Upper lobe of right lung (tissue), 1 donor: Measurements from ENCODE around the gene GNAI2. TPM values are rescaled to one million over a fixed set of nuclear protein-coding genes. Genes with fewer than 3 reads are reported as not detected.
"Not testable (repeated sequence)": the region's sequence is repeated elsewhere in the genome, so short reads cannot be mapped to it uniquely, and the experiment has no call there.

Source experiments
- ATAC-seq: fragments of 200-7000 bp; cut with Tn5 transposase; one replicate; pipeline ENCODE4 v1.9.1; 2020; ENCODE audit warnings: mild to moderate bottlenecking, moderate library complexity
- DNase-seq: peaks from one replicate; pipeline ENCODE4 v3.0.0-alpha.2; 2020
- H3K27ac ChIP-seq: fragments of 200-600 bp; one replicate; pipeline ENCODE4 v1.8.0; 2022
- H3K27me3 ChIP-seq: fragments of 200-600 bp; one replicate; pipeline ENCODE4 v1.8.0; 2022; ENCODE audit warnings: mild to moderate bottlenecking
- H3K36me3 ChIP-seq: fragments of 200-600 bp; one replicate; pipeline ENCODE4 v1.8.0; 2022
- H3K4me1 ChIP-seq: fragments of 200-600 bp; one replicate; pipeline ENCODE4 v1.8.0; 2022
- H3K4me3 ChIP-seq: fragments of 200-600 bp; one replicate; pipeline ENCODE4 v1.8.0; 2022; ENCODE audit warnings: mild to moderate bottlenecking
- H3K9me3 ChIP-seq: fragments of 200-600 bp; one replicate; pipeline ENCODE4 v1.8.0; 2022
- intact Hi-C: fragments of 100-400 bp; cut with DNase I; formaldehyde crosslinking; loops from one replicate; pipeline ENCODE4 v1.11.0; 2022
- total RNA-seq: library from RNA; stranded (reverse); fragmentation: NEBNext Ultra II Directional; extraction: Animal tissue kit (Norgen Biotek cat#: 25700); gene quantifications from one replicate; pipeline ENCODE4 v1.2.1, GENCODE V29; 2021
- TF ChIP-seq, protein P1 (sequence below): fragments of 200-600 bp; IDR thresholded peaks from one replicate; pipeline ENCODE4 v1.8.0; 2022; ENCODE audit warnings: antibody characterized with exemption
- donor health status: DM: no; HTN: yes; CAD: no; lungs with severe emphysema.

GNAI2 gene
- total RNA-seq, 1 donor from 2014 or later: 321 TPM

DNA sequence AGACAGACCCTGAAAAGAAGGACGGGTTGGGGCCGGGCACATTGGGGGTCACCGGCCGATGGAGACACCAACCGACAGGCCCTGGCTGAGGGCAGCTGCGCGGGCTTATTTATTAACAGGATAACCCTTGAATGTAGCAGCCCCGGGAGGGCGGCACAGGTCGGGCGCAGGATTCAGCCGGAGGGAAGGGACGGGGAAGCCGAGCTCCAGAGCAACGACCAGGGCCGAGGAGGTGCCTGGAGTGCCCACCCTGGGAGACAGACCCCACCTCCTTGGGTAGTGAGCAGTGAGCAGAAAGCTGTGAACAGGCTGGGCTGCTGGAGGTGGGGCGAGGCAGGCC is 40.7 kb downstream of the GNAI2 start:
- DNase-seq (no peak), ATAC-seq (no peak)
- Histone ChIP-seq H3K4me3 (no peak overlapping the region), H3K27ac (no peak overlapping the region), H3K36me3 (no peaks in the 10 kb centered on the region), H3K27me3 (peaks cover 7% of the 10 kb centered on the region), H3K4me1 (peaks cover 21% of the 10 kb centered on the region), H3K9me3 (no peaks in the 10 kb centered on the region)
- TF ChIP-seq, protein P1, sequence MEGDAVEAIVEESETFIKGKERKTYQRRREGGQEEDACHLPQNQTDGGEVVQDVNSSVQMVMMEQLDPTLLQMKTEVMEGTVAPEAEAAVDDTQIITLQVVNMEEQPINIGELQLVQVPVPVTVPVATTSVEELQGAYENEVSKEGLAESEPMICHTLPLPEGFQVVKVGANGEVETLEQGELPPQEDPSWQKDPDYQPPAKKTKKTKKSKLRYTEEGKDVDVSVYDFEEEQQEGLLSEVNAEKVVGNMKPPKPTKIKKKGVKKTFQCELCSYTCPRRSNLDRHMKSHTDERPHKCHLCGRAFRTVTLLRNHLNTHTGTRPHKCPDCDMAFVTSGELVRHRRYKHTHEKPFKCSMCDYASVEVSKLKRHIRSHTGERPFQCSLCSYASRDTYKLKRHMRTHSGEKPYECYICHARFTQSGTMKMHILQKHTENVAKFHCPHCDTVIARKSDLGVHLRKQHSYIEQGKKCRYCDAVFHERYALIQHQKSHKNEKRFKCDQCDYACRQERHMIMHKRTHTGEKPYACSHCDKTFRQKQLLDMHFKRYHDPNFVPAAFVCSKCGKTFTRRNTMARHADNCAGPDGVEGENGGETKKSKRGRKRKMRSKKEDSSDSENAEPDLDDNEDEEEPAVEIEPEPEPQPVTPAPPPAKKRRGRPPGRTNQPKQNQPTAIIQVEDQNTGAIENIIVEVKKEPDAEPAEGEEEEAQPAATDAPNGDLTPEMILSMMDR: no peak
- intact Hi-C loops: no loop called here

DNA sequence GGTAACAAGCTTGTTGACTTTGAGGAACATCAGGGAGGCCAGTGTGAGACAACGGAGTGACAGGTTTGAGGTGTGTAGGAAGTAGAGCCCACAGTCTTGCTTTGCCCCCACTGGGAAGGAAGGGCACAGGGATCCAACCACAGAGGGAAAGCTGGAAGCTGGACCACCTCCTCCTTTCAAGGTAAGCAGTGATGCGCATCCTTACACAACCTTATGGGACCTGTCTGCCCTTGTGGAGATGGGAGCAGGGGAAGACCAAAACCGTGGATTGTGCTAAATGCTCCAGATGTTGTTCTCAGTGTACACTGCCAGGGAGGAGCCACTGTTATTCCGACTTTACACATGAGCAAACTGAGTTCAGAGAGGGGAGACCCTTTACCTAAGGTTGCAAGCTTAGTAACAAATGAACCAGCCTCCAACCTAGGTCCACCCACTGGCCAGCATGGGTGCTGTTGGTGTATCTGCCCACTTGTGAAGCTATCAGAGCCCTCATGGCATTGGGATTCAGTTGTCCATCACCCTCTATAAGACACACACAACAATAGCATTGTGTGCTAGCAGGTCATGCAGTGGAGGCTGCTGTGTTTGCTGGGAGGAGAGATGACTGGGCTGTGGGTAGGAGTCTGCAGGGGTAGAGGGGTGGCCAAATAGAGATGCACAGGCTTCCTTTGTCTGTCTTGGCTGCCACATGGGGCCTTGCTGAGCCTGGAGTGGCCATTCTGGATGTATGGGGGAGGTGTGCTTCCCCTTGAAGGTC is 42.3 kb downstream of the GNAI2 start:
- H3K27me3 ChIP-seq: peaks cover 7% of the 10 kb centered on the region
- no peak overlapping the region for H3K27ac ChIP-seq
- H3K9me3 ChIP-seq: no peaks in the 10 kb centered on the region
- TF ChIP-seq, protein P1: no peak
- no peak overlapping the region for H3K4me3 ChIP-seq
- H3K4me1 ChIP-seq: peaks cover 14% of the 10 kb centered on the region
- ATAC-seq: no peak
- no peaks in the 10 kb centered on the region for H3K36me3 ChIP-seq
- intact Hi-C loops: no loop called here
- no peak for DNase-seq

DNA sequence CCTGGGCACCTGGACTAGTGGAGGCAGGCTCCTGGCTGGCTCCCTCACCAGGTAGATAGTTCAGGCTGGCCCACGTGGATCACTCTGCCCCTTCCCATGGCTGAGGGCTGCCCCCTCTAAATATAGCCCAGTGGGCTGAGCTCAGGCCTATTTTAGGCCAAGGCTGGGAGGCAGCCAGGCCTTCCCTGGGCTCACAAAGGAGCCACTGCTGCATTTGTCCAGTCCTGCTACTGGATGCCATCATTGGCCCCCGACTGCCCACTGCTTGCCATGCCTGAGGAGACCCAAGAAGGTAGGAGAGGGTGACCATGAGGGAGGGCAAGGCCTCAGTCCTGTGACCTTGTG is 42.8 kb downstream of the GNAI2 start, which contains the start of gene LSMEM2:
TSS of gene LSMEM2 (plus strand) at position 208 of the 345 bp plus-strand sequence. CDS start at position 235, 27 bp downstream.
- intact Hi-C loops: no loop called here
- Histone ChIP-seq H3K27ac (no peak within 1 kb of the TSS), H3K27me3 (peaks cover 7% of the 10 kb centered on the region), H3K36me3 (no peaks in the 10 kb centered on the region), H3K4me1 (peaks cover 9% of the 10 kb centered on the region), H3K4me3 (no peak within 1 kb of the TSS), H3K9me3 (no peaks in the 10 kb centered on the region)
- no peak for ATAC-seq
- TF ChIP-seq, protein P1: no peak
- no peak for DNase-seq

DNA sequence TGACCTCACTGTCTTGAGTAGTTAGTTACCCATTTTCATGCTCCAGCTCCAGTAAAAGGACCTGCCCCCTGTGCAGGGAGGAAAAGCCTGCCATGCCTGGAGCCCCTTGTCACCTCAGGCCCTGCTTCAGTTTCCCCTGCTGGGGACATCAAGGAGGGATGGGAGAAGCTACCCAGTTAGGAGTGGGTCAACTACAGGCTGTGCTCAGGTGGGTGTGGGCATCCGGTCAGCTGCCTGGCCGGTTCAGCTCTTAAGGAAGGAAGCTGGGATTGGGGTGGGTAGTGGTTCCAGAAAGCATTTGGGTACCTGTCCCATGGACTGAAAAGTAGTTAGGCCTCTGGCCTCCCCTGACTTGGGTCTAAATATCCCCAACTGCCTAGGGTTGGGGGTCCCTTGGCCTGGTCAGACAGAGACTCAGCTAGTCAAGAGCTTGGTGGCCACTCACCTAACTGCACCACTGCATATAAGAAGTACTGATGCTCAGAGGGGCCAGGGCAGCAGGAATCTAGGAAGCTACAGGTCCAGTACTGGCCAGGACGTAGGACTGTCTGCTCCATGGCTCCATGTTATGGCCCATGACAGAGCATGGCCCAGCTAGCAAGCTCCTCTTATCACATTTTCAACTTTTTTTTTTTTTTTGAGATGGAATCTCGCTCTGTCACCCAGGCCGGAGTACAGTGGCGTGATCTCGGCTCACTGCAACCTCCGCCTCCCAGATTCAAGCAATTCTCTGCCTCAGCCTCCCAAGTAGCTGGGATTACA is 43.4 kb downstream of the GNAI2 start:
- Histone ChIP-seq H3K27ac (no peak overlapping the region), H3K9me3 (no peaks in the 10 kb centered on the region), H3K27me3 (peaks cover 6% of the 10 kb centered on the region), H3K4me1 (peaks cover 4% of the 10 kb centered on the region), H3K4me3 (no peak overlapping the region), H3K36me3 (no peaks in the 10 kb centered on the region)
- TF ChIP-seq, protein P1: no peak
- ATAC-seq (peak; percentile 2), DNase-seq (no peak)
- intact Hi-C loops: no loop called here

DNA sequence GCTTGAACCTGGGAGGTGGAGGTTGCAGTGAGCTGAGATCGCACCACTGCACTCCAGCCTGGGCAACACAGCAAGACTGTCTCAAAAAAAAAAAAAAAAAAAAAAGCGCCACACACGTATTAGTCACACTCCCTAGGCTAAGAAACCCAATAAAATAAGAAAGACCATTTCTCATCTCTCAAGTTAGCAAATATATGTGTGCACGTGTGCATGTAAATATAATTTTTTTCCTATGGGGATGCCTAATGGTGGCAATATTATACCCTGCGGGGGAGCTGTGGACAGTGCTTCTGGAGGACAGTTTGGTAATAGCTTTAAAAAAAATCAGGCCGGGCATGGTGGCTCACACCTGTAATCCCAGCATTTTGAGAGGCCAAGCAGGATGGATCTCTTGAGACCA is 48.1 kb downstream of the GNAI2 start:
- H3K27ac ChIP-seq, DNase-seq, H3K9me3 ChIP-seq, intact Hi-C loops, H3K27me3 ChIP-seq, H3K4me3 ChIP-seq, ATAC-seq, H3K4me1 ChIP-seq: not testable (repeated sequence)
- peaks cover 18% of the 10 kb centered on the region for H3K36me3 ChIP-seq
